ENCODE results near the gene ZBTB12. TPM values are rescaled to one million over a fixed set of nuclear protein-coding genes. Genes with fewer than 3 reads are reported as not detected.

ZBTB12 gene
- total and polyA plus RNA-seq, 10 of the 15 experiments (the other 5 are each of a cell fraction or from before 2014, with no cell fraction given) = 0.81 to 4.5 (median 1.7) TPM; not detected in 4

DNA sequence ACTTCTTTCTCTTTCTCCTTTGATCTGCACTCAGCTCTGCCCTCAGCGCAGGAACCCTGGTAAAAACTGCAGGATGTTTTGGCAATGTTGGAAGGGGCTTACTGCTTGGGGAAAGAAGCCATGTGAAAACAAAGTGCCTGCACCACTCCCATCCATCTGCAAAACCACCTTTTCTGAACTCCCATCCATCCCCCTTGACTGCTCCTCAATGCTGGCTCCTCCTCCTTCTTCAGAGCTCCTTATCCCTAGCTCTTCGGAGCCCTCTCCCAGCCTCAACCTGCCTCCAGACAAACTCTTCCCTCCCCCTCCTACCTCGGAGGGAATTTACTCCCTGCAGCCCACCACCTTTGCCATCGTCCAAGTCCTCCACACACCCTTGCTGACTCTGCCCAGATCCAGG lies 4.2 kb upstream of the ZBTB12 start:
- no peak overlapping the region for H3K4me2 ChIP-seq (ENCODE audit: control insufficient read depth, insufficient read depth)
- no peaks in the 10 kb centered on the region for H4K20me1 ChIP-seq (ENCODE audit: control insufficient read depth, insufficient read depth)
- BruUV-seq (replicated peaks) = no TSS peak
- intact Hi-C loops (cut with micrococcal nuclease; ENCODE audit: unreplicated experiment) = loop anchor here (10.0 kb wide), 1 partner anchor 361 kb away; the partner anchor contains the start of genes ATP6V1G2, DDX39B and NFKBIL1
- H3K9me3 ChIP-seq (replicated peaks; ENCODE audit: control insufficient read depth, insufficient read depth, low read length) = no peaks in the 10 kb centered on the region
- H3K4me3 ChIP-seq = no peak overlapping the region
- no peaks in the 10 kb centered on the region; the same call in 1 of the 2 replicates for H3K79me2 ChIP-seq (ENCODE audit: control insufficient read depth, insufficient read depth, low read length)
- H3K27me3 ChIP-seq (replicated peaks in 1 of 2; ENCODE audit: control insufficient read depth in 2 of 2, insufficient read depth in 2 of 2, low read length in 1 of 2) = no peaks in the 10 kb centered on the region
- CTCF ChIA-PET = no interaction called here
- H3K9ac ChIP-seq (ENCODE audit: control insufficient read depth, insufficient read depth, low read length) = no peak overlapping the region
- H2AFZ ChIP-seq (ENCODE audit: control insufficient read depth, low read depth, low read length) = no peak overlapping the region
- no peak for TF ChIP-seq CREM (IDR thresholded peaks at IDR 0.05; ENCODE audit: low read depth)
- no peak for TF ChIP-seq WRNIP1 (IDR thresholded peaks at IDR 0.05; ENCODE audit: borderline replicate concordance, low read depth, low read length)
- TF ChIP-seq BACH1 (IDR thresholded peaks at IDR 0.05; ENCODE audit: borderline replicate concordance) = no peak
- TF ChIP-seq CBFB (IDR thresholded peaks at IDR 0.05; ENCODE audit: low read depth) = no peak
- no peak for TF ChIP-seq E2F4 (IDR thresholded peaks at IDR 0.05; ENCODE audit: low read depth, low read length)
- TF ChIP-seq SRF (IDR thresholded peaks at IDR 0.05; ENCODE audit: low read depth in 2 of 2, low read length in 2 of 2) = no peak
- TF ChIP-seq SIX5 (IDR thresholded peaks at IDR 0.05; ENCODE audit: low read depth, low read length, severe bottlenecking) = no peak
- TF ChIP-seq NR2F1 (conservative IDR thresholded peaks at IDR 0.05) = no peak
- TF ChIP-seq ATF3 (IDR thresholded peaks at IDR 0.05; ENCODE audit: borderline replicate concordance, extremely low read depth, low read depth, low read length) = no peak
- no peak for TF ChIP-seq NFYB (IDR thresholded peaks at IDR 0.05; ENCODE audit: insufficient read depth, low read depth, low read length)
- no peak for TF ChIP-seq NR2C2 (IDR thresholded peaks at IDR 0.05; ENCODE audit: borderline replicate concordance, control insufficient read depth, insufficient read length, low read depth)
- TF ChIP-seq ELK1 (IDR thresholded peaks at IDR 0.05; ENCODE audit: low read depth, low read length) = no peak
- TF ChIP-seq, protein P1, sequence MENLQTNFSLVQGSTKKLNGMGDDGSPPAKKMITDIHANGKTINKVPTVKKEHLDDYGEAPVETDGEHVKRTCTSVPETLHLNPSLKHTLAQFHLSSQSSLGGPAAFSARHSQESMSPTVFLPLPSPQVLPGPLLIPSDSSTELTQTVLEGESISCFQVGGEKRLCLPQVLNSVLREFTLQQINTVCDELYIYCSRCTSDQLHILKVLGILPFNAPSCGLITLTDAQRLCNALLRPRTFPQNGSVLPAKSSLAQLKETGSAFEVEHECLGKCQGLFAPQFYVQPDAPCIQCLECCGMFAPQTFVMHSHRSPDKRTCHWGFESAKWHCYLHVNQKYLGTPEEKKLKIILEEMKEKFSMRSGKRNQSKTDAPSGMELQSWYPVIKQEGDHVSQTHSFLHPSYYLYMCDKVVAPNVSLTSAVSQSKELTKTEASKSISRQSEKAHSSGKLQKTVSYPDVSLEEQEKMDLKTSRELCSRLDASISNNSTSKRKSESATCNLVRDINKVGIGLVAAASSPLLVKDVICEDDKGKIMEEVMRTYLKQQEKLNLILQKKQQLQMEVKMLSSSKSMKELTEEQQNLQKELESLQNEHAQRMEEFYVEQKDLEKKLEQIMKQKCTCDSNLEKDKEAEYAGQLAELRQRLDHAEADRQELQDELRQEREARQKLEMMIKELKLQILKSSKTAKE (IDR thresholded peaks at IDR 0.05; ENCODE audit: low read depth, poor library complexity, severe bottlenecking) = no peak
- TF ChIP-seq CBX3 (IDR thresholded peaks at IDR 0.05; ENCODE audit: borderline replicate concordance, low read depth) = no peak
- H3K36me3 ChIP-seq (ENCODE audit: control insufficient read depth in 2 of 2, insufficient read depth in 2 of 2, low read length in 1 of 2) = no peaks in the 10 kb centered on the region
- FAIRE-seq (no peak), ATAC-seq (no peak), DNase-seq (ENCODE audit: low read depth, low spot score) (no peak)
- RAD21 ChIA-PET (ENCODE audit: unreplicated experiment) = no interaction called here
- no peak overlapping the region for H3K27ac ChIP-seq (ENCODE audit: control insufficient read depth, insufficient read depth)
- H3K4me1 ChIP-seq (ENCODE audit: control insufficient read depth, insufficient read depth, low read length) = peaks cover 24% of the 10 kb centered on the region
- WGBS (ENCODE audit: insufficient coverage, insufficient replicate concordance, low lambda C conversion rate, missing lambda C conversion rate) = 42% methylated on average over 4 of the region's 4 CpGs
- POLR2A ChIA-PET = no interaction called here
- SMC1A ChIA-PET (ENCODE audit: uncharacterized antibody, unreplicated experiment) = no interaction called here
- in situ Hi-C loops (cut with MboI) = no loop called here

Data from GM12878 (cell line).